ENCODE results near the gene MSI2.

DNA sequence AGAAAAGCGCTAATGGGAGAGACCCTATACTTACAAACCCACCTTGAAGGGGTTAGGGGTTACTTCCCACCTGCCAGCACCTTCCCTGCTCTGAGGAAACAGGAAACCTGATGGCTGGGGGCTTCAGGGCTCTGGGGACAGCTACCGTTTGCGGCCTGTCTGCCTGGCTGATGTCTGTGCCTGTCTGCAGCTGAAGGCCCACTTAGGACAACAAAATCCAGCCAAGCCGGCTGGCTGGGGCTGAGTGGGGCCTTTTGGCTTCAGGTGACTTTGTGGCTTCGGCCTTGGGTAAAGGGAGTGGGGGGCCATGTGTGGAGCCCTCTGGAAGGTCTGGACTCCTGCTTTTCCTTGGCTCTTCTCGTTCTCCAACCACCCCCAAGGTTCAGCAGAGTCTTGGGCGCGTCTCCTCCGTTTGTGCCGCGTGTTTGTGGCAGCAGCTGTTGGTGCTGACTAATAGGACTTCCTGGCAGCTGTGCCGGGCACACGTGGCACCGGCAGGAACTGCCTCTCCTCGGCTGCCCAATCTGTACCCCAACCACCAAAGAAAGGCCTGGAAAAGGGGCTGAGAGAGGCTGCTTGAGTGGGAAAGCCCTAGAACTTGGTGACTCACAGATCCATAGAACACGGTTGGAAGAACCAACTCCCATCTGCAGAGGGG is 186.7 kb downstream of the MSI2 start:
- TF ChIP-seq, protein P1, sequence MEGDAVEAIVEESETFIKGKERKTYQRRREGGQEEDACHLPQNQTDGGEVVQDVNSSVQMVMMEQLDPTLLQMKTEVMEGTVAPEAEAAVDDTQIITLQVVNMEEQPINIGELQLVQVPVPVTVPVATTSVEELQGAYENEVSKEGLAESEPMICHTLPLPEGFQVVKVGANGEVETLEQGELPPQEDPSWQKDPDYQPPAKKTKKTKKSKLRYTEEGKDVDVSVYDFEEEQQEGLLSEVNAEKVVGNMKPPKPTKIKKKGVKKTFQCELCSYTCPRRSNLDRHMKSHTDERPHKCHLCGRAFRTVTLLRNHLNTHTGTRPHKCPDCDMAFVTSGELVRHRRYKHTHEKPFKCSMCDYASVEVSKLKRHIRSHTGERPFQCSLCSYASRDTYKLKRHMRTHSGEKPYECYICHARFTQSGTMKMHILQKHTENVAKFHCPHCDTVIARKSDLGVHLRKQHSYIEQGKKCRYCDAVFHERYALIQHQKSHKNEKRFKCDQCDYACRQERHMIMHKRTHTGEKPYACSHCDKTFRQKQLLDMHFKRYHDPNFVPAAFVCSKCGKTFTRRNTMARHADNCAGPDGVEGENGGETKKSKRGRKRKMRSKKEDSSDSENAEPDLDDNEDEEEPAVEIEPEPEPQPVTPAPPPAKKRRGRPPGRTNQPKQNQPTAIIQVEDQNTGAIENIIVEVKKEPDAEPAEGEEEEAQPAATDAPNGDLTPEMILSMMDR (IDR thresholded peaks at IDR 0.05): no peak
- TF ChIP-seq POLR2AphosphoS5 (IDR thresholded peaks at IDR 0.05): peak in 1 of 3 donors; percentile 21
